AG09319 (cell line): ENCODE data around the gene MYLK.
A peak's percentile ranks its signal among the peaks of the same experiment; 100 is the strongest.

Experiments
- DNase-seq: peaks from one replicate; pipeline ENCODE4 v3.0.0-alpha.2; 2010; ENCODE audit warnings: low read depth; ENCODE audit errors: extremely low read depth
- TF ChIP-seq, protein P1 (sequence below): IDR thresholded peaks from 2 replicates; pipeline ENCODE4 v1.5.1; 2011; ENCODE audit warnings: low read depth, mild to moderate bottlenecking, inconsistent platforms, low read length, moderate library complexity

Gene MYLK

DNA sequence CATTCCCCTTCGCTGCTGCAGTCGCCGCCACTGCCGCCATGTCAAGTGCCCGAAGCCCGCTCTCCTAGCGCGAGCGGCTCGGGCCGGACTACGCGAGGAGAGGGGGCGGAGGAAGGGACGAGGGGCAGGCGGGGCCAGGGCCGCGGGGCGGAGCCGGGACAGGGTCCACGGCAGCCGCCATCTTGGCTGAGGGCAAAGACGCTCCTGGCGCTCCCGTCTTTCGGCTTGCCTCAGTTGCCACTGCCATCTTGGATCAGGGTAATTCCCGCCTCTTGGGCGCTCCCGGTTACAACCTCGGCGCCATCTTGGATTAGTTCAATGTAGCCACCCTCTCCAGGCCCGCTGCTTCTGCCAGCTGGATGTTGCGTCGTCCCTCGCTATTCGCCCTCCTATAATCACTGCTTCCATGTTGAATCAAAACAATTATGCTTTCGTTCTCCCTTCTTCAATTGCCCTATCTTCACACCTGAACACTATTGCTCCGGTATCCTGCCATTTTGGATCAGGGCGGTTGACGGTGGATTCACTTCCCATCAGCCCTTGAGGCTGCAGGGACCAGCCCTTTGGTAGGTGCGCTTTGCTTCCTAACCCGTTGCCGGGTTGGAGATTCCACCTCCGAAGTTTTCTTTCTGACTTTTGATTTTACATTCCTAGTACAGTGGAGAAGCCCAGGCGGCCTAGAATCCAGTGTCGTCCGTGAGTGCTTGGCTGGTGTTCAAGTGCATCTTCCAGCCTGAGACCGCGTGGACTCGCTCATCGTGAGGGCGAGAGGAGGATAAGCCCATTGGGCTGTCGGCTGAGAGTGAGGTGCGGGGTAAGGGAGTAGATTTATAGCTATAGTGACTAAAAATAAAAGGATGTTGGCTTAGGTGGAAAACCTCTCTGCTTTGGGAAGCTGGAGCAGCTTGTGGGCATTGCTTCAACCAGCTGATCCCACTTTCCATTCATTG, 298.9 kb downstream of the MYLK start, which contains the start of gene HACD2:
Gene HACD2 (minus strand): TSS at position 66 of the 950 bp plus-strand sequence. CDS start 26 bp downstream, at position 40.
- TF ChIP-seq, protein P1, sequence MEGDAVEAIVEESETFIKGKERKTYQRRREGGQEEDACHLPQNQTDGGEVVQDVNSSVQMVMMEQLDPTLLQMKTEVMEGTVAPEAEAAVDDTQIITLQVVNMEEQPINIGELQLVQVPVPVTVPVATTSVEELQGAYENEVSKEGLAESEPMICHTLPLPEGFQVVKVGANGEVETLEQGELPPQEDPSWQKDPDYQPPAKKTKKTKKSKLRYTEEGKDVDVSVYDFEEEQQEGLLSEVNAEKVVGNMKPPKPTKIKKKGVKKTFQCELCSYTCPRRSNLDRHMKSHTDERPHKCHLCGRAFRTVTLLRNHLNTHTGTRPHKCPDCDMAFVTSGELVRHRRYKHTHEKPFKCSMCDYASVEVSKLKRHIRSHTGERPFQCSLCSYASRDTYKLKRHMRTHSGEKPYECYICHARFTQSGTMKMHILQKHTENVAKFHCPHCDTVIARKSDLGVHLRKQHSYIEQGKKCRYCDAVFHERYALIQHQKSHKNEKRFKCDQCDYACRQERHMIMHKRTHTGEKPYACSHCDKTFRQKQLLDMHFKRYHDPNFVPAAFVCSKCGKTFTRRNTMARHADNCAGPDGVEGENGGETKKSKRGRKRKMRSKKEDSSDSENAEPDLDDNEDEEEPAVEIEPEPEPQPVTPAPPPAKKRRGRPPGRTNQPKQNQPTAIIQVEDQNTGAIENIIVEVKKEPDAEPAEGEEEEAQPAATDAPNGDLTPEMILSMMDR: no peak
- DNase-seq: peak; percentile 89

DNA sequence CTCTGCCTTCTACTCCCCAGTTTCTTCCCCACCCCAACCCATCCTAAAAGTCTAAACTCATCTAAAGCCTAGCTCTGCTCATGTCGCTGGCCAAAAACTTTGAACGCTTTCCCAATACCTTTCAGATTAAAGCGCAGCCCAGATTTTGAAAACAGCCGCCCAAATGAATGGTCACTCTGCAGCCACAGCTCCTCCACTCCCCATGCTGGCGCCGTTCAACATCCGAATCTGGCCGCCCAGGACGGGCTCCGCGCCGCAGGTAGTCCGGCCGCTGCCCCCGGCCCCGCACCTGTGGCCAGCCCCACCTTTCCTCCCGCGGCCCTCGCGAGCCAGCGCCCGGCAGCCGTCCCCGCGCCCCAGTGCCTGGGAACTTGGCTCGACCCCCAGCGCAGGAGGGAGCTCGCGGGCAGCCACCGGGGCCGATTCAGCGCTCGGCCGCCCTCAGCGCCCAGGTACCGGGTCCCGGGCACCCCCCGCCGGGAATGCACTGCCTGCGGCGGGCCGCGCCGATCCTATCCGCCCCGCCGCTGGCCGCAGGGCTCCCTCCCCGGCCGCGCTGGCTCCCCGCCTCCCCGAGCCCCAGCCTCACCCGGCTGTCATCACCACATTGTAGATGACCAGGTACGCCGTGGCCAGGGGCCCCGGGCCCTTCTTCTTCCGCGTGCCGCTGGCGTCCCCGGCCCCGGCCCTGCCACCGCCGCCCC, 299.7 kb downstream of the MYLK start:
- TF ChIP-seq, protein P1: no peak; the same call in 1 of the 2 replicates
- no peak for DNase-seq

DNA sequence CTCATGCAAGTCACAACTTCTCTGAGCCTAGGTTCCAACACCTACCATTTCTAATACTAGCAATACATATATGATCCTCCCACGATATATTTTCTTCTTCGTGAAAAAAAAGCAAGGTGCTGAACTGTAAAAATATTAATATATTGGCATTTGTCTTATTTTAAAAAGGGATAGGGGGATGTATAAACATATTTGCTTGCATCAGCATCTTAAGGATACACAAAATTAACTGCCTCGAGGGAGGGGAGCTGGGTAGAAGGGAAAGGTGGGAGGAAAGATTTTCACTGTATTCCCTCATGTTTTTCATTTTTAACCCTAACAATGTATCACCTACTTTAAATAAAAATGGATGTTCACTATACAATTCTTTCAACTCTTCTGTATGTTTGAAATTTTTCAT, 300.6 kb downstream of the MYLK start:
- TF ChIP-seq, protein P1: no peak
- no peak for DNase-seq

DNA sequence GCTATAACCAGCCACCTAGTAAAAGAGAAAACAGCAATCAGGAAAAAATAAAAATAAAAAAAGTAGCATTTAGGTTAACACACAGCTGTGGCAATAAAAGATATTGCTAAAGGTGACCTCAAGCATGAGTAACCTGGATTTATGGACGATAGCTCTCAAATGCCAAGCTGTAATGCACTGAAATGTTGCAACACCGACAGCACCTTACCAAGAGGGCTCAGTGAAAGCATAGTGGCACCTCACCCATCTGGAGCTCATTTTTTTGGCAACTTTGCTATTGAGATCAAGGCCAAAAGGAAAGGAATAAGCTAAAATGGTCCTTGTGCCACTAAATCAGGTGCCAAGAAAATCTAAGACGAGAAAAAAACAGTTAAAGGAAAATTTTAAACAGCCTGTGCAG, 301.8 kb downstream of the MYLK start:
- TF ChIP-seq, protein P1: no peak
- DNase-seq: no peak

DNA sequence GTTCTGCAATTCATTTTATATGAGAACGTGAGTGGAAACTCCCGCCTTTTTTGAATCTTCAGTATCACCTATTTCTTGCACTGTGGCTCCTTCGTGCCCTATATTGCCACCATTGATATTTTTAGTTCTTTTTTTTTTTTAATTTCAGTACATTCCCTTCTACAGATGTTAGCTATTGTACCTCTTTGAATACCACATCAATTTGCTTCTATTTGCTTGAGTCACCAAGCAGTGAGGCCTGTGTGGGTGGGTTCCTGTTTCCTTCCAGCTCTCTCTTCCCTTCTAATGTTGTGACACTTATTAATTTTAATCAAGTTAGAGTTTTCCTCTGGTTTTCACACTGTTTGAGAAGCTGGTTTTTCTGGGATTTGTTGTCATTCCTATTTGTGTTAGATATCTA, 308.0 kb downstream of the MYLK start:
- TF ChIP-seq, protein P1: no peak
- DNase-seq: no peak

DNA sequence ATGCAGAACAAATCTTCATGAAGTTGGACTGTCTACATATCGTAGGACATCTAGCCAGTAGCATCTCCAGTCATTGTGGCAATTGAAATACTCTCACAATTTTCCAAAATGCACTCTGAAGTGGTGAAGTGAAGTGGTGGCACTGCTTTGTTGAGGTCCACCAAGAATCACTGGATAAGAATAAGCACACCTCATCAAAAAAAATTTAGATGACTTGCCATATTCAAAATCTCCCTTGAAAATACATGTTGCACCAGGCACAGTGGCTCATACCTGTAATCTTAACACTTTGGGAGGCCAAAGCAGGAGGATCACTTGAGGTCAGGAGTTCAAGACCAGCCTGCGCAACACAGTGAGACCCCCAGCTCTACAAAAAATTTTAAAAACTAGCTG, 312.2 kb downstream of the MYLK start:
- TF ChIP-seq, protein P1: no peak
- no peak for DNase-seq

DNA sequence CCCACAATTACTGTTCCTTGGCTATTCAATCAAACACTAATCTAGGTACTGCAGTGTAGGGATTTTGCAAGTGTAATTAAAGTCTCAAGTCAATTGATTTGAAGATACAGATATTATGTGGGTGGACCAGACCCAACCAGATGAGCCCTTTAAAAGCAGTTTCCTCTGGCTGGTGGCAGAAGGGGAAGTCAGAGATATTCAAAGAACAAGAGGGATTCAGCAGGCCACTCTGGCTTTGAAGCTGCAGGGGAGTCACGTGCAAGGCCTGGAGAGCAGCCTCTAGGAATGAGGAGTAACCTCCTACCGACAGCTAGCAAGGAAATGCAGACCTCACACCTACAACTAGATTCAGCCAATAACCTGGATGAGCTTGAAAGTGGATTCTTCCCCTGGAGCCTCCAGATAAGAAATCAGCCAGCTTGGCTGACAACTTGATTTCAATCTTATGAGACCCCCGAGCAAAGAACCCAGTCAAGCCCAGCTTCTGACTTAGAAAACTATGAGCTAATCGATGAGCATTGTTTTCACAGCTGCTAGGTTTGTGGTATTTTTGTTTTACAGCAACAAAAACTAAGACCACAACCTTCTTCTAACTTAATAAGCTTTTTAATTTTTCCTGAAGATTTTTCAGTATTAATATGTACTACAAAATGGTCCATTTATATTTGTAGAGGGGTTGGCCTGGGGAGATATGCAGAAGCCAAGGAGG, 312.7 kb downstream of the MYLK start:
- TF ChIP-seq, protein P1: no peak
- DNase-seq: no peak
